Measurements from ENCODE around the gene CNN1.
"Not testable (repeated sequence)": the region's sequence is repeated elsewhere in the genome, so short reads cannot be mapped to it uniquely, and the experiment has no call there.

Gene CNN1

DNA sequence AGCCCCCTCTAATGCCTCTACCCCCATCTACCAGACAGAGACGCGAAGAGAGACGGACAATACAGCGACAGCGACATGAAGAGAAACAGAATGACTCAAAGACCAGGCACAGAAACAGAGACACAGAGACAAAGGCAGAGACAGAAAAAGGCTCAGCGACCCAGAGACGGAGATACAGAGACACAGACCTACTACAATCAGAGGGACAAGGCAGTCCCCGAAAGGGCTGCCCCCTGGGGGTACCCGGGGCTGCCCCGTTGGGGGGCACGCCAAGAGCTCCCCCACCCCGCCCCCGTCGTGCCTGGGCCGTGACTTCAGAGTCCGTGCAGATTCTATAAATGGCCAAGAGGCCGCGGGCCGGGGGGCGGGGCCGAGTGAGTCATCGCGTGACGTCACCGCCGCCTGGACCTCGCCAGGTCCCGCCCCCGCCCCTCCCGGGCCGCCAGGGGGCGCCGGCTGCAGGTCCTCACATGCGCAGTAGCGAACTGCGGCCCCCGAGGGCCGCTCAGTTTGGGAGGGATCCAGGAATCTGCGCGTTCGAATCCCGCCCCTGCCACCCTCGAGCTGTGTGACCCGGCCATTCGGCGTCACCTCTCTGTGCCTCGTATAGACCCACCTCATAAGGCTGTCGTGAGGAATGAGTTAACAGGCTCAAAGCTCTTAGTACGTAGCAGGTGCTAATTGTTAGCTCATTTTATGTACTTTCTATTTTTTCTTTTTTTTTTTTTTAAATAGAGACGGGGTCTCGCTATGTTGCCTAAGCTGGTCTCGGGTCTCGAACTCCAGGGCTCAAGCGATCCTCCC lies 2.7 kb upstream of the CNN1 start:
- no peak for DNase-seq

DNA sequence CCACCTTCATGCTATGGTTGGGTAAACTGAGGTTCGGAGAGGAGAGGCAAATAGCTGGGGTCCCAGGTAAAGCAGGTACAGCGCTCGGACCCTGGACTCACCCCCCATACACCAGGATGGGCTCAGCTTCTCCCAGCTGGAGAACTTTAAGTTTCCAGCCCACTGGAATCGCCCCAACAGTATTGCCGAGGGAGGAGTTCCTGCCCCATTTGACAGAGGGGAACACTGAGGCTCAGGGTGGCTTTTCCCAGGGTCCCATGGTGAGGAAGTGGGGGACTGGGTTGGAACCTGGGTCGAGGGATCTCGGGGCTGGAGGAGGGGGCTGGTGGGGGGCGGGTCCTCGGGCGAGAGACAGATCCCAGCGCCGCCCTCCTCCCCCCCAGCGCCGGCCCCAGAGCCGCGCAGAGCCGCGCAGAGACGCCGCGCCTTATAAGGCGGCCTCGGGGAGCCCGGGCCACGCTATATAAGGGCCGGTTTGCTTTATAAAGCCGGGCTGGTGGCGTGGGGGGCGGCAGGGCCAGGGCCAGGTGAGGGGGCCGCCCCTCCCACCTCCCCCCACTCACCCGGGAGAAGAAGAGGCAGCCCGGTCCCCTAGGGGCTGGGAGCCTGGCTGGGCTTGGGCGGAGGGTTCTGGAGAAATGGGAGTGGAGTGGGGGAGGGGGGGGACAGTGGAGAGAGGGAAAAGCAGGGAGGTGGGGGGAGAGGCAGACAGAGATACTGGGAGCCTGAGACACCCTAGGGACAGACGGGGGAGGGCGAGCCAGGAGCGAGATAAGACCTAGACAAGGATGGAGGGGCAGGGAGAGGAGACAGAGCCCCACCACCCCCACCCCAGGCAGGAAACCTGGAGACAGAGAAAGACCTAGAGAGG lies 1.1 kb downstream of the CNN1 start:
- DNase-seq, result no peak

DNA sequence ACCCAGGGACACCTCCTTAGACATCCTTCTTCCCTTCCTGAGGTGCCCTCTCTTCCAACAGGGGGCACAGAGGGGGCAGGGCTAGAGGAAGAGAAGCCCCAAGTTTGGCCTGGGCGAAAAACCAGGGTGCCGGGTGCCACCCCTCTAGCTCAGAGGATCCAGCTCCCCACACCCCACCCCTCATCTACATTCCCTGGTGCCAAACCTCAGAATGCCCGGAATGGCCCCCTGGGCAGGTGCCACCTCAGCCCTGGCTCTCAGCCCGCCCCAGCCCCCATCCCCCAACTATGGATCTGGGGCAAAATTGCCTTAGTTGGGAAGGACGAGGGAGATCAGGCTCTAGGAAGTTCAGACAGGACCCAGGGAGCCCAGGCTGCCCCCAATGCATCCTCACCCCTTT lies 2.0 kb downstream of the CNN1 start:
- no peak for DNase-seq

DNA sequence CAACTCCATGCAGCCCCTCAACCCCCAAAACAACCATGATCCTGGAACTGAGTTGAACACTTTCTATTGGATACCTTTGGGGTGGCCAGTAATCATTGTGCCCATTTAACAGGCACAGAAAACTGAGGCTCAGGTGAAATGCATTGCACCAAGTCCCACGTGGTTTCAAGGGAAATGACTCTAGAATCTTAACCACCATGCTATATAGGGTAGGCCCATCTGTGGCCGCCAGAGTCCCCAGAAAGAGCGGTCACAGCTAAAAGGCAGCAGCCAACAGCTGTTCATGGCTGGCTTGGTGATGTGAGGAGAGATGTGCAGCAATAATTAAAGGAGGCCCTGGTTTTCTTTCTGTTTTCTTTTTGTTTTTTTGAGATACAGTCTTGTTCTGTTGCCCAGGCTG lies 2.6 kb downstream of the CNN1 start:
- no peak for DNase-seq

DNA sequence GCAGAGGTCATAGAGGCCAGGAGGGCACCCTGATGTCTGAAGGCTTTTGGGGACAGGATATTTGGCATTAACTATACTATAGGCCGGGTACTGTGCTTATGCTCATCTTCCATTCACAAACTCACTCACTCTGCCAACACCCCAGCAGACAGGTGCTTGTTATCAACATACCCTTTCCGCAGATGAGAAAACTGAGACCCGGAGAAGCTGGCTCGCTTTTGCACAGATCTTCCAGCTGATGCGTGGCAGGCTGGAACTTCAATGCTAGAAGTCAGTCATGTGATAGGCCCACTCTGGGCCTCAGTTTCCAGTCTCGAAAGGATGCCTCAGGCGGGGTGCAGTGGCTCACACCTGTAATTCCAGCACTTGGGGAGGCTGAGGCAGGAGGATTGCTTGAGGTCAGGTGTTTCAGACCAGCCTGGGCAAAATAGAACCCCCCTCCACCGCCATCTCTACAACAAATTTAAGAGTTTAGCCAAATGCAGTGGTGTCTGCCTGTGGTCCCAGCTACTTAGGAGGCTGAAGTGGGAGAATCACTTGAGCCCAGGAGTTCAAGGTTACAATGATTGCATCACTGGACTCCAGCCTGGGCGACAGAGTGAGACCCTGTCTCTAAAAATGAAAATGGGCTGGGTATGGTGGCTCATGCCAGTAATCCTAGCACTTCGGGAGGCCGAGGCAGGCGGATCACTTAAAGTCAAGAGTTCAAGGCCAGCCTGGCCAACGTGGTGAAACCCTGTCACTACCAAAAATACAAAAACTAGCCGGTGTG lies 9.5 kb downstream of the CNN1 start:
- DNase-seq, result no peak

DNA sequence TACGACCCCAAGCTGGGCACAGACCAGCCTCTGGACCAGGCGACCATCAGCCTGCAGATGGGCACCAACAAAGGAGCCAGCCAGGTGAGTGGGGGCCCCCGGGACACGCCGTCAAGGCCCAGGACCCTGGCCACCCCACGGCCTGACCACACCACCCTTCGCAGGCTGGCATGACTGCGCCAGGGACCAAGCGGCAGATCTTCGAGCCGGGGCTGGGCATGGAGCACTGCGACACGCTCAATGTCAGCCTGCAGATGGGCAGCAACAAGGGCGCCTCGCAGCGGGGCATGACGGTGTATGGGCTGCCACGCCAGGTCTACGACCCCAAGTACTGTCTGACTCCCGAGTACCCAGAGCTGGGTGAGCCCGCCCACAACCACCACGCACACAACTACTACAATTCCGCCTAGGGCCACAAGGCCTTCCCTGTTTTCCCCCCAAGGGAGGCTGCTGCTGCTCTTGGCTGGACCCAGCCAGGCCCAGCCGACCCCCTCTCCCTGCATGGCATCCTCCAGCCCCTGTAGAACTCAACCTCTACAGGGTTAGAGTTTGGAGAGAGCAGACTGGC lies 10.8 kb downstream of the CNN1 start:
- DNase-seq, result no peak

DNA sequence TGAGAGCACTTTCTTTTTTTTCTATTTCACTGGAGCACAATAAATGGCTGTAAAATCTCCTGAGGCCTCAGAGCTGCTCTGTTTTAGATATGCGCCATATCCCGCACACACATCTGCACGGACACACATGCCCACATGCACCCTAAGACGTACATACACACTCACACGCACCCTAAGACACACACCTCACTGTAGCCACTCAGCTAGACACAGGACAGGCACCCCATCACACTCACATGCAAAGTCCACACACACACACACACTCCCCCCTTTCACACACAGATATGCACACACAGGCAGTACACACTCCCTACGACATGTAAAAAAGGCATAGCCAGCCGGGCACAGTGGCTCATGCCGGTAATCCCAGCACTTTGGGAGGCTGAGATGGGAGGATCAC lies 11.6 kb downstream of the CNN1 start:
- no peak for DNase-seq

DNA sequence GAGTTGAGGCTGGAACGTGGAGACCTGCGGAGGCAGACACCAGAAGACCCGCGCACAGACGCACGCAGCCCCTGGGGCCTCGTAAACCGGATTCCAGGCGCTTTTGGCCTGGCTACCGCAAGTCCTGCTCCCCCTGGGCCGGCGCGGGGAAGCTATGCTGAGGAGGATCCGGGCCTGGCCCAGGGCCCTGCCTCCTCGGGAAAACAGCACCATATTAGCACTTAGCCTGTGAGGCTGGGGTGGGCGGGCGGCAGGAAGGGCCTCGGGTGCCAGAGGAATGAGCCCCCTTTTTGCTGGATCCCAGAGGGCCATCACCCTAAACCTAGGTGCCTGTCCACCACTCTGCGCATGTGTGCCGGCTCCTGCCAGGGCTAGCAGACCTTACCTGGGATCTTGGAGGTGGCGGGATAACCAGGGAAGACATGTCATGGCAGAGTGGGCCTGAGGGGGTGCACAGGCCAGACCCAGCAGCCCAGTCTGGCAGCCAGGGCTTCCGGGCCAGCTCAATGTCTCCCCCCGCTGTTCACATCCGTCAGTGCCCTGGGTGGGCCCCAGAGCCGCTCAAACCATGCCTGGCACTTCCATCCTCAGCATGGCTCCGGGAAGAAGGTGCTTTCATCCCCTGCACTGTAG lies 13.1 kb downstream of the CNN1 start:
- no peak for DNase-seq

DNA sequence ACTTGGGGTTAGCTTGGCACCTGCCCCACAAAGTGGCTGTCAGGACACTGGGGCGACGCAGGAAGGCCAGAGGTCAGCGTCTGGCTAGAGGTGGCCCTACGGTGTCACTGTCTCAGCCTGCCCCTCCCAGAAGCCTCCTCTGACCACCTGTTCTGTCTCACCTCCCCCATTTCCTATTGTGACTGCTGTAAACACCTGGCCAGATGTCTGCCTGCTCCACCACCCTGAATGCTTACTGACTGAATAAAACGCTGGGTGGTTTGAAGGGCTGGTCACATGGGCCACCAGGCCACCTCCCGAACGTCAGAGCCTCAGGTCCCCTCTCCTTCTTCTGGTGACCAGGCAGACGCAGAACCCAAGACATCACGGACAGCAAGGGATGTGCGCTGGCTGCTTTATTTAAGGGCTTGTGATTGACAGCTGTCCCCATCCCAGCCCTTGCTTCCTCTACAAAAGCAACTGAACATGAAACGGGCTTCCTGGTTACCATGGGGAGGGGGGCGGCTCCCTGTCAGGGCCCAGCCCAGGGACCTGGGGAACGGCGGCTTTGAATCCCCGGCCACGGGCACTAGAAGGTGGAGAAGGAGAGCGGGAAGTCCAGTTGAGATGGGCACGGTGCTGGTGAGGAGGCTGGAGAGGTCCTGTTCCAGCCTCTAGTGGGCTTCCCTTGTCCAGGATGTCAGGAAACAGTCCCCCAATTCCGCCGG lies 14.2 kb downstream of the CNN1 start:
- DNase-seq, result no peak

DNA sequence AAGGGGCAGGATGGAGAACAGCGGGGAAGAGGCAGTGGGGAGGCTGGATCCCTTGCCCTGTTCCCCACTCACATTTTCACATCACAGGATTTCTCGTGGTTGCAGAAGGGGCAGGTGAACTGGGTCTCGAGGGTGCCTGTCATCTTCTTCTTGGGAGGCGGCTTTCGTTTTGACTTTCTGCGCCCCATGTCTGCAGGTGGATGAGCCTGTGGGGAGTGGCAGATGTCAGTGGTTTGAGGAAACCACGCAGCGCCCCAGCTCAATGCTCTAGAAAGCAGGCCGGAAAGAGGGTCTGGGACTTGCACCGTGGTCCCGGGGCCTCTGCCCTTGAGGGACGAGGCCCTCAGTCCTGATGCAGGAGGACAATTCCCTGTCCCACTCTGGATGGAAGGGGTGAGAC lies 15.5 kb downstream of the CNN1 start:
- no peak for DNase-seq

DNA sequence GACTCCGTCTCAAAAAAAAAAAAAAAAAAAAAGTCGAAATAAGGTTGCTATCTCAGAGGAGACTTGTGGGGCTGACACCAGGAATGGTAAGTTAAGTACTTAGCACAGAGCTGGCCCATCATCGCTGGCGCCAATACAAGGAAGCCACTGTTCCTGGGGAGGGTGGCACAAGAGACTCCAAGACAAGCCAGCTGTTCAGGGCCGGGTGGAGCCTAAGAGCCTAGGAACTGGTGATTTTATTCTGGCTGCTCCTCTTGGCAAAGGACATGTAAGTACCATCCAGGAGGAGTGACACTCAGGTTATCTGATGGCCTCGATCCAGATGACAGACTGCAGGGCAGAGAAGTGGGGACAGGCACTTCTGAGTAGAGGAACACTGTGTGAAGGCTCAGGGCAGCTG lies 16.6 kb downstream of the CNN1 start:
- no peak for DNase-seq

DNA sequence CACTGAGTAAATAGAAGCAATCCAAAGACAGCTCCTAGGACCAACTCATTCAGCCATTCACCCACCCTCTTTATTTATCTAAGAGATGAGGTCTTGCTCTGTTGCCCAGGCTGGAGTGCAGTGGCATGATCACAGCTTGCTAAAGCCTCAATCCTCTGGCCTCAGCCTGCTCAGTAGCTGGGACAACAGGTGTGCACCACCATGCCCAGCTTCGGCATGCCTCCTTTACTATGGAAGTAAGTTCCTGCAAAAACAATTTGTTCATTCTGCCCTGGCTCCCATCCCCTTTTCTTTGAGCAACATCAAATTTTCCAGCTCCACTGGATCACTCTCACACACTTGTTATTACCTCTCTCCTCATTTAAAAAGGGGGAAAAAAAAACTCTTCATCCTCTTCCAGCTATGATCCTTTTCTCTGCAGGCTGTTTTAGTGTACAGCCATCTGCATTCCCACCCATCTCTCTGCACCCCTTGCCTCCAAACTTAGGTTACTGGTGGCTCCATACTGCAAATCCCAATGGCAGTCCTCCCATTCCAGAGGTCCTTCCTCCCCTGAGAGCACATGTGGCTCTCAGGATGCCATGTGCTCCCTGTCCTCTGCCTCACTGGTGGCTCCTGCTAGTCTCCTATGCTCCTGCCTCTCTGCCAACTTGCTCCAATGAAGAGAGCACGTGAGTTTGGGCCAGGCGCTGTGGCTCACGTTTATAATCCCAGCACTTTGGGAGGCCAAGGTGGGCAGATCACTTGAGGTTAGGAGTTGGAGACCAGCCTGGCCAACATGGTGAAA lies 18.2 kb downstream of the CNN1 start:
- no peak for DNase-seq

DNA sequence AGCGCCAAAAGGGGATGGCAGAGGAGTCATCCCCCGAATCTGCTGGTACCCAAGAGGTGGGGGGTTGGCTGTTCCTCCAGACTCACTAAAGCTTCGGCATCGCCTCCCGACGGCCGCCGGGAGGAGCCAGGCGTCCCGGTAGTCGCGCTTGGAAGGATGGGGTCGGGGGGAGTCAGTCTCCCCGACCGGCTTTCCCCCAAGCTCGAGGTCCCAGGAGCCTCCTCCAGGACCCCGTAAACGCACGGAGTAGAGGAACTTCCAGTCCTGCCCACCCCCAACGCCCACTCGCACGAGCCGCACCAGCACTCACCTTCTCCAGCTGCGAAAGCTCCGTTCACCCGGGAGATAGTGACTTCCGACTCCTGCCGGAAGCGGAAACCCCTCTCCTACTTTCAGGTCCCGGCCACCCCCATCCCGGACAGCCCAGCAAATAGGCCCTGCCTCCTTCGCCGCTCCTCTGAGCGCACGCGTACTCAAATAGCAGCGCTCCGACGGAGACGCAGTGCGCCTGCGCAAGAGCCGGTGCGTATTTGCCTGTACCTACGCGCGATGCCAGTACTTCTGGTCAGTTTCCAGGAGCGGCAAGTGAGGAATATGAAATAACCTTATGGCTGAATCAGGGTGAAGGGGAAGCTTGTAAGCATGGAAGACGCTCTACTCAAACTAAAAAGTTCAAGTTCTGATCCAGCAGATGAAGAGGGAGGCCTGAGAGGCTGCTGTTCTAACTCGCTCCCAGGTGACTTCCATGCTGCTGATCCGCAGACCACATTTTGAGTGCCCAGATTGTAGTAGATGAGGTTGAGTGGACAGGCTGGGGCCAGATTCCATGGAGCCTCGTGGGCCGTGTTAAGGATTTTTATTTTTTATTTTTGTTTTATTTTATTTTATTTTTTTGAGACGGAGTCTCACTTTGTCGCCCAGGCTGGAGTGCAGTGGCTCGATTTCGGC lies 20.5 kb downstream of the CNN1 start, which contains the start of gene ELOF1:
Gene ELOF1 (minus strand): TSS at position 350 of the 948 bp plus-strand sequence. CDS start 4,883 bp downstream, outside the sequence.
- peak; percentile 98 for DNase-seq

DNA sequence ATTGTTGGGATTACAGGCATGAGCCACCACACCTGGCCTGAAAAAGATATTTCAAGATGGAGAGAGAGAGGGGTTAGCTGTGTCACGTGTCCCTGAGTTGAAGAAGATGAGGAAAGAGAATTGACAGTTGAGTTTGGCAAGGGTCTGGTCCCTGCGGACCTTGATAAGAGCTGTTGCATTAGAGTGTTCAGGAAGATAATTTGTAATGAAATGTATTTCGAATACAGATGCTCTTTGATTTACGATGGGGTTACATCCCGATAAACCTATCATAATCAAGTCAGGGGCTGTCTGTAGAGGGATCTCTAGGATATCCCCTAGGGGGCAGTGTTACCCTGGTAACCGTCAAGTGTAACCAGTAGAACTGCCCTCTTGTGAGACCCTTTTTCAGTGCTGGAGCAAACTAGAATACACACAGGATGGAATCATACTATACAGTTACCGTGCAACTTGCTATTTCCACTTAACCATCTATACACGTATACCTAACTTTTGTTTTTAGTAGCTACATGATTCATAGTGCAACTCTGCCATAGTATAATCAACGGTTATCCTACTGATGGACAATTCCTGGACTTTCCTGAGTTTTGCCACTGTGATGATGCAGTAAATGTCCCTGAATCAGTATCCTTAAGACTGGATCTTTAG lies 21.9 kb downstream of the CNN1 start:
- peak; percentile 34 for DNase-seq

DNA sequence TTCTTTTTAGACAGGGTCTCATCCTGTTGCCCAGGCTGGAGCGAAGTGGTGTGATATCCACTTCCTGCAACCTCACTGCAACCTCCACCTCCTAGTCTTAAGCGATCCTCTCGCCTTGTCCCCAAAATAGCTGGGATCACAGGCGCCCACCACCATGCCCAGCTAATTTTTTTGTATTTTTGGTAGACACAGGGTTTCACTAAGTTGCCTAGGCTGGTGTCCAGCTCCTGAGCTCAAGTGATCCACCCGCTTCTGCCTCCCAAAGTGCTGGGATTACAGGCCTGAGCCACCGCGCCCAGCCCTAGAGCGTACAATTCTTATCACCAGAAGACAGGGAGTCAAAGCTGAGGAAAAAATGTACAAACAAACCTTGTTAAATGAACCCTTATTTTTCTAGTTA lies 24.9 kb downstream of the CNN1 start:
- DNase-seq, result no peak

DNA sequence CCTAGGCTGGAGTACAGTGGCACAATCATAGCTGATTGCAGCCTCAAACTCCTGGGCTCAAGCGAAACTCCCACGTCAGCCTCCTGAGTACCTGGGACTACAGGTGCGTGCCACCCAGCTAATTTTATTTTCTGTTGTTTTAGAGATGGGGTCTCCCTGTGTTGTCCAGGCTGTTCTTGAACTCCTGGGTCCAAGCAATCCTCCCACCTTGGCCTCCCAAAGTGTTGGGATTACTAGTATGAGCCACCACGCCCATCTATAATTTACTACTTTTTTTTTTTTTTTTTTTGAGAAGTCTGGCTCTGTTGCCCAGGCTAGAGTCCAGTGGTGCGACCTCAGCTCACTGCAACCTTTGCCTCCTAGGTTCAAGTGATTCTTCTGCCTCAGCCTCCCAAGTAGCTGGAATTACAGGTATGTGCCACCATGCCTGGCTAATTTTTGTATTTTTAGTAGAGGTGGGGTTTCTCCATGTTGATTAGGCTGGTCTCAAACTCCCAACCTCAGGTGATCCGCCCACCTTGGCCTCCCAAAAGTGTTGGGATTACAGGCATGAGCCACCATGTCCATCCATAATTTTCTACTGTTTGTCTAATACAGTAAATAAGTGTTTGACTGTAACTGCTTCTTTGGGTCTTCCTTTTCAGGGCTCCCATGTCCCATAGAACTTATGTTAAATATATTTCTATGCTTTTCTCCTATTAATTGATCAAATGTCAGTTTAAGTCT lies 25.6 kb downstream of the CNN1 start:
- not testable (repeated sequence) for DNase-seq

DNA sequence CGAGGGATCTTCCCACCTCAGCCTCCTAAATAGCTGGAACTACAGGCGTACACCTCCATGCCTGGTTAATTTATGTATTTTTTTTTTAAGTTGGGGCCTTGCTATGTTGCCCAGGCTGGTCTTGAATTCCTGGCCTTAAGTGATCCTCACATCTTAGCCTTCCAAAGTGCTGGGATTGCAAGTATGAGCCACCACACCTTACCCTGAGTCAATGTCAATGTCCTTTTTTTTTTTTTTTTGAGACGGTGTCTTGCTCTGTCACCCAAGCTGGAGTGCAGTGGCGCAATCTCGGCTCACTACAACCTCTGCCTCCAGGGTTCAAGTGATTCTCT lies 27.0 kb downstream of the CNN1 start:
- not testable (repeated sequence) for DNase-seq

DNA sequence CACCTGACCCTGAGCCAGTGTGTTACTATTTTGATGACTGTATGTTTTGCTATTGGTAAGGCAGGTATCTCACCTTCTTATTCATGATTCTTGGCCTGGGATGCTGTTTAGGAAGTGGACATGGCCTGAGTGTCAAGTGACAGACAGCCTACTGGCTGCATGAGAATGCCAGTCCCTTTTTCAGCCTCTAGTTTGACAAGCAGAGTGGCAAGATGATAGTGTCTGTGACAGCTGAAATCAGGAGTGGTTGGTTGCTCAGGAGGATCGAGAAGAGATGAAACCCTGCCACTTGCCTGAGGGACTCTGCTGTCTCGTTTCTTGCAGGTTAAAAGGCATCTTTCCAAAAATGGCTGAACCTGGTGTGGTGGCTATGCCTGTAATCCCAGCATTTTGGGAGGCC lies 27.5 kb downstream of the CNN1 start:
- no peak for DNase-seq

DNA sequence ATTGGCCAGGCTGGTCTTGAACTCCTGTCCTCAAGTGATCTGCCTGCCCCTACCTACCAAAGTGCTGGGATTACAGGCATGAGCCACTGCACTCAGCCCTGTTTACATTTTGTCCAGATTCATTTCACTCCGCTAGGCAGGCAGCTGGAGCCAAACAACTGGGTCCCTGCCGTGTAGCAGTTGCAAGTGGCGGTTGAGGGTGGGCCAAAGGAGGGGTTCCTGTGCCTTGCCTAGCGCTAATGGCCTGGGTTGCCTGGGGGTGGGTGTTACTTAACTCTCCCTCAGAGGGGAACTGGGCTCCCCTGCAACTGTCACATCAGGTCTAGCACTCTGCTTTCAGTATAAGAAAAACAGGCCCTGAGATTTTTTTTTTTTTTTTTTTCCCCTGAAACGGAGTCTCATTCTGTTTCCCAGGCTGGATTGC lies 31.4 kb downstream of the CNN1 start:
- DNase-seq, result no peak
